AG09309 (cell line): ENCODE results near the gene SLC22A2.

Experiments
- DNase-seq: peaks from one replicate; pipeline ENCODE4 v3.0.0-alpha.2; 2010; ENCODE audit warnings: low read depth
- H3K4me3 ChIP-seq: 2 replicates; pipeline ENCODE4 v1.5.1; 2011; ENCODE audit warnings: mild to moderate bottlenecking, low read depth, low read length, moderate library complexity; ENCODE audit not compliant: control insufficient read depth
- TF ChIP-seq, protein P1 (sequence below): IDR thresholded peaks from 2 replicates; pipeline ENCODE4 v1.5.1; 2011; ENCODE audit warnings: mild to moderate bottlenecking, low read depth, low read length, inconsistent platforms; ENCODE audit not compliant: insufficient read depth, control insufficient read depth; ENCODE audit errors: missing control alignments

SLC22A2 gene

DNA sequence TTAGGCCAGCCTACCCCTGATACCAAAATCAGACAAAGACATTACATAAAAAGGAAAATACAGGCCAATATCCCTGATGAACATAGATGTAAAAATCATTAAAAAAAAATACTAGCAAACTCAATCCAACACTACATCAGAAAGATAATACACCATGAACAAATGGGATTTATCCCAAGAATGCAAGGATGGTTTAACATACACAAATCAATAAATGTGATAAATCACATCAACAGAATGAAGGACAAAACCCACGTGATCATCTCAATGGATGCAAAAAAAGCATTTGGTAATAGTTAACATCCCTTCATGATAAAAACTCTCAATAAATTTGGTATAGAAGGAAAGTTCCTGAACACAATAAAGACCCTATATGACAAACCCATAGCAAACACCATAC is 63.8 kb downstream of the SLC22A2 start:
- DNase-seq: no peak
- no peak overlapping the region for H3K4me3 ChIP-seq
- TF ChIP-seq, protein P1, sequence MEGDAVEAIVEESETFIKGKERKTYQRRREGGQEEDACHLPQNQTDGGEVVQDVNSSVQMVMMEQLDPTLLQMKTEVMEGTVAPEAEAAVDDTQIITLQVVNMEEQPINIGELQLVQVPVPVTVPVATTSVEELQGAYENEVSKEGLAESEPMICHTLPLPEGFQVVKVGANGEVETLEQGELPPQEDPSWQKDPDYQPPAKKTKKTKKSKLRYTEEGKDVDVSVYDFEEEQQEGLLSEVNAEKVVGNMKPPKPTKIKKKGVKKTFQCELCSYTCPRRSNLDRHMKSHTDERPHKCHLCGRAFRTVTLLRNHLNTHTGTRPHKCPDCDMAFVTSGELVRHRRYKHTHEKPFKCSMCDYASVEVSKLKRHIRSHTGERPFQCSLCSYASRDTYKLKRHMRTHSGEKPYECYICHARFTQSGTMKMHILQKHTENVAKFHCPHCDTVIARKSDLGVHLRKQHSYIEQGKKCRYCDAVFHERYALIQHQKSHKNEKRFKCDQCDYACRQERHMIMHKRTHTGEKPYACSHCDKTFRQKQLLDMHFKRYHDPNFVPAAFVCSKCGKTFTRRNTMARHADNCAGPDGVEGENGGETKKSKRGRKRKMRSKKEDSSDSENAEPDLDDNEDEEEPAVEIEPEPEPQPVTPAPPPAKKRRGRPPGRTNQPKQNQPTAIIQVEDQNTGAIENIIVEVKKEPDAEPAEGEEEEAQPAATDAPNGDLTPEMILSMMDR: no peak

DNA sequence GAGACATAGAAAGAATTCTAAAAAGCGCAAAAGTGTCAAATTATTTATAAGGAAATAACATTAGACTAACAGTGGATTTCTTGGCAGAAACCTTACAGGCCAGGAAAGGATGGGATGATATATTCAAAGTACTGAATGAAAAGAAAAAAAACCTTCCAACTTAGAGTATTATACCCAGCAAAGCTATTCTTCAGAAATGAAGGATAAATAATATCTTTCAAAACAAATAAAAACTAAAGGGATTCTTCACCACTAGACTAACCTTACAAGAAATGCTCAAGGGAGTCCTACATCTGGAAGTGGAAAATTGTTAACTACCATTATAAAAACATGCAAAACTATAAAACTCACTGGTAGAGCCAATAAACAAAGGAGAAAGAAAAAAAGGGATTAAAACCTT is 65.8 kb downstream of the SLC22A2 start:
- TF ChIP-seq, protein P1: no peak
- no peak overlapping the region for H3K4me3 ChIP-seq
- DNase-seq: no peak

DNA sequence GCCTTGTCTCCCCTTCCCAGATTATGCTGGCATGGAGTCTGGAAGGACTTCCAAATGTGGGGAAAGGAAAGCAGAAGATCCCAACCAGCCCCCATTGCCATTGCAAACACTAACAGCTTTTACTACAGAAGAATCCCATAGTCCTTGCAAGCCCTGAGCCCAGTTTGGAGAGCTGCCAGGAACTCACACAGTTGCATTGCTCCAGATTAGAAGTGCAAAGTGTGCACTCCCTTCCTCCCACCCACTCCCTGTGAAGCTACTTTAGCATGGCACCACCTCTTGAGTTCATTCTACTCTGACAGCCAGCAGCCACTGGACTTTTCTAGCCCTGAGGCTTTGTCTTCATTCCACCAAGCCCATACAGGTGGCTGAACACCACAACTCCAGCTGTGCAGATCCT is 67.6 kb downstream of the SLC22A2 start:
- TF ChIP-seq, protein P1: no peak
- no peak overlapping the region for H3K4me3 ChIP-seq
- no peak for DNase-seq

DNA sequence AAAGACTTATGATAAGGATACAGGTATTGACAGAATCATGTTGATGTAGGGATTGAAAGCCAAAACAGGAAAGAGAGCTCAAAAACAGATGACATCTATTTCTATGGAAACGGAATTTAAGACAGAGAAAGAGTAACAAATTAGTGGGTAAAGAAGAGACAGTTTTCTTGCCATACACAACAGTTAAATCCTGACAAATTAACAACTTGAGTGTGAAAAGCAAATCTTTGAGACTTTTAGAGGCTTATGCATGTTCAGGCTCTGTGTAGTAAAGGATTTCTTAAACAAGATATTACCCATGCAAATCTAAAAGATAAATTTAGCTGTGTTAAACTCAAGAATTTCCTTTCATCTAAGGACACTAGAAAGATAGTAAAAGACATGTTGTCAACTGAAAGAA is 68.5 kb downstream of the SLC22A2 start:
- H3K4me3 ChIP-seq: no peak overlapping the region
- TF ChIP-seq, protein P1: no peak
- no peak for DNase-seq

DNA sequence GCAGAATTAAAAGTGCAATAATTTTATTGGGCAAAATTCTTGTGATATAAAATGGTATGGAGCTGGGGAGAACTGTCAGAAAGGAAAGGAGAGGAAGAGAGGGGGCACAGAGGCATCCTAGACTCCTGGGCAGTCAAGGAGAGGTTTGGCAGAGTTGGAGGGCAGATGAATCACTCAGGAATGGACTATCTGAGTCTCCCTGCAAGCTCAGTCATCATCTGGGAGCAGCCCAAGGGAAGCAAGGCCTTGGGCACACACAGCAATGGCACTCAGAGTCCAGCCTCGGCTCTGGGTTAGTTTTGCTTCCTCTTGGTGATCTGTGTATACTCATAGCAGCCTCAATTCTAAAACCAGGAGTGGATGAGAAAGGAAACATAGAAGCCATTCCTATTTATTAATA is 69.8 kb downstream of the SLC22A2 start:
- TF ChIP-seq, protein P1: no peak
- H3K4me3 ChIP-seq: no peak overlapping the region
- no peak for DNase-seq

DNA sequence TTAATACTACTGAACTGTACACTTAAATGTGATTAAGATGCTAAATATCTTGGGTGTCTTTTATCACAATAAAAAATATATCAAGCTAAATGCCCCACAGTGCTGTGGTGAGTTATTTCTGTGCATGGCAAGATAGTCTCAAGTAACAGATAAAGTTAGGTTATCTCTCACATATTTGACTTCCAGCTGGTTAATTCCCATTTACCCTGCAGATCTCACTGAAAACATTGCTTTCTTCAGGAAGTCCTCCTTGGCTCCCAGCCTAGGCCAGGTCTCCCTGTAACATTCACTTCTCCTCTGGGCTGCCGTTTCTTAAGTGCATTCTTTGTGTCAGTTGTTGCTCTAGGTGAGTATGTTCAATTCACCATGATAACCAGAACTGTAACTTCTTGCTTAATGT is 77.9 kb downstream of the SLC22A2 start:
- TF ChIP-seq, protein P1: no peak
- H3K4me3 ChIP-seq: no peak overlapping the region
- DNase-seq: no peak

DNA sequence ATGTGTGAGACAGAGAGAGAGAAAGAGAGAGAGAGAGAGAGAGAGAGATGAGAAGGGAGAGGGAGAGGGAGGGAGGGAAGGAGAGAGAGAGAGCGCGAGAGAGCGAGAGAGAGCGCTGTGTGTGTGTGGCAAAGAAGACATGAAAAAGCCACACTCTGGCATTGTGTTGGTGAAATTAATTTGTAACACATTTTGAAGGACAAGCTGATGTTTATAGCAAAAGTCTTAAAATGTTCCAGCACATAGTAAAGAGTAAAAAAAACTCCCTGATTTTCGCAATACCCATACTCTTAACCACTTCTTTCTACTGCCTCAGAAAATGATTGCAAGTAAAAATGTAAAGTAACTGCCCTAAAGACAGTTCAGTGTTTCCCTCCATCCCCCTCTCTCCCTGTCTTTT is 80.3 kb downstream of the SLC22A2 start:
- TF ChIP-seq, protein P1: no peak
- no peak for DNase-seq
- no peak overlapping the region for H3K4me3 ChIP-seq
